NT2/D1 (cell line): ENCODE measurements around the gene CCDC68.

ENCODE experiments used
- SUZ12 ChIP-seq: IDR thresholded peaks from 2 replicates; pipeline ENCODE4 v1.6.1; 2011; ENCODE audit not compliant: insufficient read length, insufficient read depth; ENCODE audit errors: extremely low read depth
- YY1 ChIP-seq: IDR thresholded peaks from 2 replicates; pipeline ENCODE4 v1.6.1; 2011; ENCODE audit not compliant: insufficient read length, insufficient read depth
- ZNF274 ChIP-seq: IDR thresholded peaks from 2 replicates; pipeline ENCODE4 v1.6.1; 2011; ENCODE audit warnings: mild to moderate bottlenecking, low read depth, low read length

DNA sequence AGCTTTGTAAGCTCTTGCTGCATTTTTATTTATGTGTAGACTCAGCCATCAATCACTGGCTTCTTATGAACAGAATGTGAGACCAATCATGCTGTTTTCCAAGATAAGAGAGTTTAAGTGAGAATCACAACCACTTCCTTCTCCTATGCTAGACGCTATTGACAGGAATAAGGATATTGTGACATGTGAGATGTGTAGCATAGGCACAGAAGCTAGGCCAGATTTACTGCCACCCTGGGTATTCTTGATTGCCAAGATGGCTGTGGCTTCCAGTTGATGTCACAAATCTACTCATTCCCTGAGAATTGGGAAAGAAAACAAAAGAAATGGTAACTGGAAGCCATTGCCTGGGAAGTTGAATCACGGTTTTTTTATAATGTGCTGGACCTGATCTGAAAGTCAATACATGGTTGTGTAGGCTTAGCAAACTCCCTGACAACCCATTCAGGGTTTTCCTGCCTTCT lies 81.1 kb downstream of the CCDC68 start:
- TF ChIP-seq ZNF274, result no peak
- no peak for TF ChIP-seq YY1
- no peak for TF ChIP-seq SUZ12
